ENCODE data around the gene CTBP1. TPM values are rescaled to one million over a fixed set of nuclear protein-coding genes. Genes with fewer than 3 reads are reported as not detected.

CTBP1 gene
- total RNA-seq, 1 experiment from 2014 or later: 136 TPM

GRCh38 chr4:1290165-1290977 is 41.4 kb upstream of the CTBP1 start:
- H3K4ac ChIP-seq (ENCODE audit: low read depth, low read length): no peak overlapping the region
- Mint-ChIP-seq H3K4me3 (peak overlapping the region; percentile 89 to 98), H3K27me3 (ENCODE audit: low read depth) (peaks cover 17% of the 10 kb centered on the region), H3K4me1 (peaks cover 27 to 37% of the 10 kb centered on the region in 2 experiments), H3K9me3 (peaks cover 10 to 23% of the 10 kb centered on the region in 2 experiments), H3K36me3 (ENCODE audit: insufficient read depth in 1 of 3, low read depth in 3 of 3) (peaks cover 0 to 15% (median 14%) of the 10 kb centered on the region in 3 experiments; a peak in 6 of 7 replicates), H3K27ac (peak overlapping the region in 2 of 3 experiments; percentile 98; a peak in 5 of 7 replicates)
- no peak for TF ChIP-seq CTCF (conservative IDR thresholded peaks at IDR 0.05)
- H3K23me2 ChIP-seq (ENCODE audit: insufficient read length, low read depth, low read length, poor library complexity, severe bottlenecking): peaks cover 9% of the 10 kb centered on the region
- H4K91ac ChIP-seq (ENCODE audit: insufficient read length, low read depth, low read length): no peak overlapping the region
- no peak overlapping the region for H2BK120ac ChIP-seq (ENCODE audit: low read depth, low read length, poor library complexity, severe bottlenecking)
- H3K4me1 ChIP-seq (ENCODE audit: insufficient read depth, low read length): no peaks in the 10 kb centered on the region; the same call in 1 of the 2 replicates
- H2AK5ac ChIP-seq (ENCODE audit: insufficient read length, low read length): no peak overlapping the region
- no peak overlapping the region for H3K56ac ChIP-seq (ENCODE audit: insufficient read length, low read depth, low read length)
- H3K14ac ChIP-seq (ENCODE audit: insufficient read depth, low read length): peak overlapping the region; percentile 80; the same call in 1 of the 2 replicates
- WGBS (ENCODE audit: extremely low coverage, insufficient read length, low lambda C conversion rate): no CpG with 5 or more reads among the region's 47 CpGs
- no peak overlapping the region for H2BK20ac ChIP-seq (ENCODE audit: low read depth, low read length, poor library complexity, severe bottlenecking)
- H3K23ac ChIP-seq (ENCODE audit: insufficient read length, low read depth, low read length): no peak overlapping the region
- no peak overlapping the region for H4K8ac ChIP-seq (replicated peaks; ENCODE audit: insufficient read length, low read depth, low read length)
- H2BK15ac ChIP-seq (ENCODE audit: low read depth, low read length): no peak overlapping the region
- peak overlapping the region; percentile 97 for H3K9ac ChIP-seq (ENCODE audit: extremely low read depth, insufficient read length, low read length)
- H3K27ac ChIP-seq (ENCODE audit: insufficient read length, low read depth, low read length): no peak overlapping the region
- H4K20me1 ChIP-seq (ENCODE audit: control insufficient read depth, insufficient read depth, insufficient read length): no peaks in the 10 kb centered on the region
- H4K5ac ChIP-seq (ENCODE audit: insufficient read length, low read depth, low read length): no peak overlapping the region
- peaks cover 15% of the 10 kb centered on the region for H3K79me1 ChIP-seq (ENCODE audit: insufficient read depth, low read depth, low read length, poor library complexity, severe bottlenecking)
- peak overlapping the region; percentile 84 for H3K18ac ChIP-seq (ENCODE audit: insufficient read length, low read depth, low read length)
- peaks cover 44% of the 10 kb centered on the region; the same call in 1 of the 2 replicates for H3K79me2 ChIP-seq (ENCODE audit: insufficient read depth, low read length)
- no peak overlapping the region for H2BK12ac ChIP-seq (ENCODE audit: insufficient read length, low read depth, low read length)
- no peak for DNase-seq
- no peaks in the 10 kb centered on the region for H3K9me3 ChIP-seq (ENCODE audit: control insufficient read depth, low read depth, low read length)
- peak overlapping the region; percentile 100 for H3K4me2 ChIP-seq (ENCODE audit: insufficient read depth, insufficient read length, low read length)
- H2AFZ ChIP-seq (ENCODE audit: low read length): no peak overlapping the region
- H3T11ph ChIP-seq (ENCODE audit: low read length): no peak overlapping the region
- H2BK5ac ChIP-seq (ENCODE audit: insufficient read length, low read length): peak overlapping the region; percentile 33
- no peaks in the 10 kb centered on the region for H3K27me3 ChIP-seq (ENCODE audit: insufficient read depth, low read length)

All from H9 (cell line).